Measurements from ENCODE around the gene MRTFA. TPM values are rescaled to one million over a fixed set of nuclear protein-coding genes. Genes with fewer than 3 reads are reported as not detected.

Gene MRTFA
- total RNA-seq, 1 donor from 2014 or later, result 52.8 TPM

- H3K4me1 Mint-ChIP-seq, result peaks cover 5% of the 10 kb centered on the region
- DNase-seq (ENCODE audit: low read depth, low spot score), result no peak
- H3K9me3 Mint-ChIP-seq, result no peaks in the 10 kb centered on the region
- no peak overlapping the region for H3K27ac Mint-ChIP-seq (ENCODE audit: unreplicated experiment)
- no peaks in the 10 kb centered on the region for H3K36me3 Mint-ChIP-seq (ENCODE audit: low read depth)
- no peak overlapping the region for H3K4me3 Mint-ChIP-seq
- TF ChIP-seq, protein P1, sequence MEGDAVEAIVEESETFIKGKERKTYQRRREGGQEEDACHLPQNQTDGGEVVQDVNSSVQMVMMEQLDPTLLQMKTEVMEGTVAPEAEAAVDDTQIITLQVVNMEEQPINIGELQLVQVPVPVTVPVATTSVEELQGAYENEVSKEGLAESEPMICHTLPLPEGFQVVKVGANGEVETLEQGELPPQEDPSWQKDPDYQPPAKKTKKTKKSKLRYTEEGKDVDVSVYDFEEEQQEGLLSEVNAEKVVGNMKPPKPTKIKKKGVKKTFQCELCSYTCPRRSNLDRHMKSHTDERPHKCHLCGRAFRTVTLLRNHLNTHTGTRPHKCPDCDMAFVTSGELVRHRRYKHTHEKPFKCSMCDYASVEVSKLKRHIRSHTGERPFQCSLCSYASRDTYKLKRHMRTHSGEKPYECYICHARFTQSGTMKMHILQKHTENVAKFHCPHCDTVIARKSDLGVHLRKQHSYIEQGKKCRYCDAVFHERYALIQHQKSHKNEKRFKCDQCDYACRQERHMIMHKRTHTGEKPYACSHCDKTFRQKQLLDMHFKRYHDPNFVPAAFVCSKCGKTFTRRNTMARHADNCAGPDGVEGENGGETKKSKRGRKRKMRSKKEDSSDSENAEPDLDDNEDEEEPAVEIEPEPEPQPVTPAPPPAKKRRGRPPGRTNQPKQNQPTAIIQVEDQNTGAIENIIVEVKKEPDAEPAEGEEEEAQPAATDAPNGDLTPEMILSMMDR (conservative IDR thresholded peaks at IDR 0.05), result no peak
- H3K27me3 Mint-ChIP-seq (ENCODE audit: low read depth), result peaks cover 5% of the 10 kb centered on the region
Observed at GRCh38 chr22:40674274-40674673, 37.8 kb upstream of the MRTFA start.

GRCh38 chr22:40673017-40673416, 36.5 kb upstream of the MRTFA start:
- no peaks in the 10 kb centered on the region for H3K36me3 Mint-ChIP-seq (ENCODE audit: low read depth)
- H3K27me3 Mint-ChIP-seq (ENCODE audit: low read depth), result no peaks in the 10 kb centered on the region

GRCh38 chr22:40671796-40672360, 35.4 kb upstream of the MRTFA start:
- H3K4me3 Mint-ChIP-seq, result no peak overlapping the region
- no peak for DNase-seq (ENCODE audit: low read depth, low spot score)
- TF ChIP-seq, protein P1 (conservative IDR thresholded peaks at IDR 0.05), result no peak
- H3K27me3 Mint-ChIP-seq (ENCODE audit: low read depth), result no peaks in the 10 kb centered on the region
- H3K9me3 Mint-ChIP-seq, result no peaks in the 10 kb centered on the region
- no peaks in the 10 kb centered on the region for H3K36me3 Mint-ChIP-seq (ENCODE audit: low read depth)
- H3K27ac Mint-ChIP-seq (ENCODE audit: unreplicated experiment), result no peak overlapping the region
- H3K4me1 Mint-ChIP-seq, result peaks cover 17% of the 10 kb centered on the region

More at GRCh38 chr22:40673017-40673416, 36.5 kb upstream of the MRTFA start:
- Mint-ChIP-seq H3K4me1 (peaks cover 11% of the 10 kb centered on the region), H3K9me3 (no peaks in the 10 kb centered on the region), H3K4me3 (no peak overlapping the region), H3K27ac (ENCODE audit: unreplicated experiment) (no peak overlapping the region)
- TF ChIP-seq, protein P1 (conservative IDR thresholded peaks at IDR 0.05), result no peak
- DNase-seq (ENCODE audit: low read depth, low spot score), result no peak

- Mint-ChIP-seq H3K4me3 (no peak overlapping the region), H3K27ac (ENCODE audit: unreplicated experiment) (no peak overlapping the region), H3K36me3 (ENCODE audit: low read depth) (no peaks in the 10 kb centered on the region), H3K27me3 (ENCODE audit: low read depth) (no peaks in the 10 kb centered on the region), H3K4me1 (peaks cover 22% of the 10 kb centered on the region), H3K9me3 (no peaks in the 10 kb centered on the region)
- TF ChIP-seq, protein P1 (conservative IDR thresholded peaks at IDR 0.05), result no peak
- DNase-seq (ENCODE audit: low read depth, low spot score), result no peak
Observed at GRCh38 chr22:40671369-40671768, 34.9 kb upstream of the MRTFA start.

DNA sequence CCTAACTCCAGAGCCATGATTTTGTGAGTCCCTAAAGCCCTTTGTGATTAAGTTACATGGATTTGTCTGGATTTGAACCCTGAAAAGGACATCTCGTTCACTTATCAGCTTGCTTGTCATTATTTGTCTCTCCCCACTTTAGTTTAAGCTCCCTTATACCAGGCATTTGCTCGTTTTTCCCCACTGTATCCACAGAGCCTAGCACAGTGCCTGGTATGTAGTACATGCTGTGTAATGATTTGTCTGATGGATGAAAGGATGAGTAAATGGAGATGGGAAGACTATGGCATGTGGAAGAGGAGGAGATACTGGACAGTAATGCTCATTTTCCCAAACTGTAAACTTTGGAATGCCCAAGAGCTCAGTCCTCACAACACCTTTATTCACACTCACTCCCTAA, 33.5 kb upstream of the MRTFA start:
- TF ChIP-seq, protein P1 (conservative IDR thresholded peaks at IDR 0.05), result no peak
- Mint-ChIP-seq H3K4me1 (peaks cover 23% of the 10 kb centered on the region), H3K27me3 (ENCODE audit: low read depth) (no peaks in the 10 kb centered on the region), H3K4me3 (no peak overlapping the region), H3K9me3 (no peaks in the 10 kb centered on the region), H3K36me3 (ENCODE audit: low read depth) (no peaks in the 10 kb centered on the region), H3K27ac (ENCODE audit: unreplicated experiment) (no peak overlapping the region)
- DNase-seq (ENCODE audit: low read depth, low spot score), result no peak

All from neural crest cell (in vitro differentiated cells).